Central memory CD8-positive, alpha-beta T cell (primary cell): ENCODE data around the gene ATP8B4.
"Not testable (repeated sequence)": the region's sequence is repeated elsewhere in the genome, so short reads cannot be mapped to it uniquely, and the experiment has no call there.

Source experiments
- ATAC-seq: fragments of 150-1000 bp; cut with Tn5 transposase; replicated peaks from 2 replicates; pipeline ENCODE4 v1.10.0; 2022; ENCODE audit warnings: mild to moderate bottlenecking, moderate FRiP score, moderate number of reproducible peaks; ENCODE audit not compliant: poor library complexity, severe bottlenecking; ENCODE audit errors: extremely low read depth
- DNase-seq, 2 donors: peaks; one replicate each; pipeline ENCODE4 v3.0.0; 2021; ENCODE audit warnings: low spot score in 2 of 2
- H3K27ac Mint-ChIP-seq: one replicate; pipeline ENCODE4 v1.8.0; 2022; ENCODE audit warnings: low read depth, mild to moderate bottlenecking, moderate library complexity, mixed read lengths
- H3K27me3 Mint-ChIP-seq: one replicate; pipeline ENCODE4 v1.8.0; 2022; ENCODE audit warnings: mixed read lengths
- H3K36me3 Mint-ChIP-seq: one replicate; pipeline ENCODE4 v1.8.0; 2022; ENCODE audit warnings: mild to moderate bottlenecking, moderate library complexity, mixed read lengths; ENCODE audit not compliant: insufficient read depth
- H3K4me1 Mint-ChIP-seq: one replicate; pipeline ENCODE4 v1.8.0; 2022; ENCODE audit warnings: mixed read lengths
- H3K4me3 Mint-ChIP-seq: one replicate; pipeline ENCODE4 v1.8.0; 2022; ENCODE audit warnings: mild to moderate bottlenecking, moderate library complexity, mixed read lengths
- H3K9me3 Mint-ChIP-seq: one replicate; pipeline ENCODE4 v1.8.0; 2022; ENCODE audit warnings: mixed read lengths

Gene ATP8B4

DNA sequence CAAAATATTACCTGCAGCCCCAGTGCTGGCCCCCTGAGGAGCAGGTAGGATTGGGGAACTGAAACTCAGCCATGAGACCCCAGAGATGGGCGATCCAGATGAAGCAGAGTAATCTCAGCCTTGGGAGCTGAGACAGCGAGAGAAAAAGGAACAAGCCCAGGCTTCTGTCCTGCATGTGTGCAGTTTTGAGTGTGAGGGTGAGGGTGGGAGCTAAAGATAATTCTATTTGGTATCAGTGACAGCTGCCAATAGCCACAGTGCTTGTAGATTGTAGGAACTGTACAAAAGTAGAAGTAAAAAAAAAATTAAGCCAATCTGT is 5.9 kb downstream of the ATP8B4 start:
- Mint-ChIP-seq H3K27me3 (no peaks in the 10 kb centered on the region), H3K4me1 (peaks cover 15% of the 10 kb centered on the region), H3K4me3 (no peak overlapping the region), H3K9me3 (no peaks in the 10 kb centered on the region), H3K36me3 (no peaks in the 10 kb centered on the region), H3K27ac (no peak overlapping the region)
- DNase-seq (no peak), ATAC-seq (no peak)

DNA sequence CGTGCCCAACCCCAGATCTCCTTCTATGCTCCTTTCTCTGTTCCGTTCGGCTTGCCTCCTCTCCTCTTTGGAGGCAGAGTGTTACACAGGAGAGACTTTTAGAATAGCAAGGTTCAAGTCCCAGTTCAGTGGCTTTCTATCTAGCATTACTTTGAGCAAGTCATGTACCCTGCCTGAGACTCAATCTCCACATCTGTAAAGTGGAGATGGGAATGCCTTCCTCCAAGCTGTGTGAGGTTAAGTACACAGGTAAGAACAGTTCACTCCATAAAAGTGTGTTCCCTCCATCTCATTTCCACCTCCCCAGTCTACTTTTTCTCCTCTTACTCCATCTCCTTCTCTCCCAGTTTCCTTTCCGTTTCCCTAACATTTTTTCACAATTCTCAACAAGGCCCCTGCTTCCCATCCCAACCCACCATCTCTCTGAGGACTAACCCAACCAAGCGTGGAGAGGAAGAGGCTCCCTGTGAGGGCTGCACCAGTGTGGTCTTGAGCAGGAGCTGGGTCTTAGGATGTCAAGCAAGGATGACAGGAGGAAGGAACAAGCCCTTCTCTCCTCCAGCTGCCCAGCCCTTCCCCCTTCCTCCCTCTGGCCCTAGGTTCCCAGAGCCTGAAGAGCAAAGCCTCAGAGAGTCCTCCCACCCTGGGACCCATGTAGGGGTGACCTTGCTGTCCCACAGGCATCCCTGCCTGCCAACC is 6.4 kb downstream of the ATP8B4 start:
- DNase-seq: no peak
- no peaks in the 10 kb centered on the region for H3K36me3 Mint-ChIP-seq
- no peak overlapping the region for H3K4me3 Mint-ChIP-seq
- ATAC-seq: no peak
- H3K9me3 Mint-ChIP-seq: no peaks in the 10 kb centered on the region
- H3K27me3 Mint-ChIP-seq: no peaks in the 10 kb centered on the region
- H3K4me1 Mint-ChIP-seq: peaks cover 20% of the 10 kb centered on the region
- H3K27ac Mint-ChIP-seq: no peak overlapping the region

- Mint-ChIP-seq H3K27me3 (no peaks in the 10 kb centered on the region), H3K9me3 (no peaks in the 10 kb centered on the region), H3K27ac (no peak overlapping the region), H3K4me1 (peaks cover 26% of the 10 kb centered on the region), H3K4me3 (no peak overlapping the region), H3K36me3 (no peaks in the 10 kb centered on the region)
- ATAC-seq: no peak
- DNase-seq: no peak
Observed at GRCh38 chr15:50110285-50110684, 8.7 kb downstream of the ATP8B4 start.

DNA sequence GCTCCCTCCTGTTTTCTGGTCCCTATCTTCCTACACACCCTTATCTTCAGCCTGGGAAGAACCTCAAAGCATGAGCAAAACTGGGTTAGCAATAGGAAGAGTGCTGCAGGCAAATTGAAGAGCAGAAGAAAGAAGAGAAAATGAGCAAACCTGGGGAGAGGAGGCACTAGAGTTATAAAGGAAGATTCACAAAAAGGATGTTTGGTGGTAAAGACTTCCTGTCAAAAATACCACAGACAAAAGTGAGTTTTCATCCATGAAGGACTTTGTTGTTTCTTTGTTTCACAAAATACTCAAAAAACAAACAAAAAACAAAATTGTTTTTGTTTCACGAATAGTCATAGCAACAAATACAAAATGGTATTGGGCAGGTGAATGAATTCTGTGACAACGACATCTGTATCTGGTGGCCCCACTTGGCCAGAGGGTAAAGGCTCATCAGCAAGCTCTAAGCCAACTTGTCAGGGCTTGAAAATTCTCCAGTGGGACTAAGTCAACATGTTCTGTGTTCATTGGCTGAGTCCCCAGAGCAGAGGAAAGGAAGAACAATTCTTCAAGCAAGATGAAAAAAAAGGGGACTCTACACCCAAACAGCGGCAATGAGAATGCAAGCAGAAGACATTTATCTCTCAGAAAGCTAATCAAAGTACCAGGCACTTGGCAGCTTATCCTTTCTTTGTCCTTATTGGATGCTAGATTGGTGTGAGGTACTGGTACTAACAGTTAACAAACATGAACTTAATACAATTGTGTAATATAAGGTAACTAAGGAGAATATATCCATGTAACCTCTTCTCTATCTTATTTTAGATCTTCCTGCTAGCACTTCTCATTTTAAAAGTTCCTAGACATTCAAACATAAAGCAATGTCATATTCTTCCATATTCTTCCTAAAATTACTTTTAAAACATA is 9.7 kb downstream of the ATP8B4 start:
- peaks cover 26% of the 10 kb centered on the region for H3K4me1 Mint-ChIP-seq

GRCh38 chr15:50108461-50108860 is 10.6 kb downstream of the ATP8B4 start:
- peak overlapping the region; percentile 1 for H3K4me3 Mint-ChIP-seq
- DNase-seq (no peak), ATAC-seq (no peak)
- peak overlapping the region; percentile 20 for H3K27ac Mint-ChIP-seq
- no peaks in the 10 kb centered on the region for H3K27me3 Mint-ChIP-seq
- peaks cover 26% of the 10 kb centered on the region for H3K4me1 Mint-ChIP-seq
- no peaks in the 10 kb centered on the region for H3K9me3 Mint-ChIP-seq
- no peaks in the 10 kb centered on the region for H3K36me3 Mint-ChIP-seq

More for the DNA sequence above, 9.7 kb downstream of the ATP8B4 start:
- DNase-seq (no peak), ATAC-seq (no peak)
- H3K9me3 Mint-ChIP-seq: no peaks in the 10 kb centered on the region
- no peaks in the 10 kb centered on the region for H3K27me3 Mint-ChIP-seq
- no peaks in the 10 kb centered on the region for H3K36me3 Mint-ChIP-seq
- H3K27ac Mint-ChIP-seq: peak overlapping the region; percentile 20
- peak overlapping the region; percentile 14 for H3K4me3 Mint-ChIP-seq

GRCh38 chr15:50107591-50108408 is 11.2 kb downstream of the ATP8B4 start:
- H3K4me1 Mint-ChIP-seq: peaks cover 26% of the 10 kb centered on the region
- peak overlapping the region; percentile 33 for H3K27ac Mint-ChIP-seq
- DNase-seq (no peak), ATAC-seq (peak; percentile 59)
- H3K4me3 Mint-ChIP-seq: peak overlapping the region; percentile 1
- no peaks in the 10 kb centered on the region for H3K27me3 Mint-ChIP-seq
- no peaks in the 10 kb centered on the region for H3K36me3 Mint-ChIP-seq
- H3K9me3 Mint-ChIP-seq: no peaks in the 10 kb centered on the region

- no peaks in the 10 kb centered on the region for H3K9me3 Mint-ChIP-seq
- no peaks in the 10 kb centered on the region for H3K36me3 Mint-ChIP-seq
- DNase-seq: no peak
- H3K27ac Mint-ChIP-seq: peak overlapping the region; percentile 33
- H3K27me3 Mint-ChIP-seq: no peaks in the 10 kb centered on the region
- H3K4me3 Mint-ChIP-seq: no peak overlapping the region
- peaks cover 26% of the 10 kb centered on the region for H3K4me1 Mint-ChIP-seq
- ATAC-seq: peak; percentile 36
Observed at GRCh38 chr15:50107157-50107556, 11.9 kb downstream of the ATP8B4 start.

DNA sequence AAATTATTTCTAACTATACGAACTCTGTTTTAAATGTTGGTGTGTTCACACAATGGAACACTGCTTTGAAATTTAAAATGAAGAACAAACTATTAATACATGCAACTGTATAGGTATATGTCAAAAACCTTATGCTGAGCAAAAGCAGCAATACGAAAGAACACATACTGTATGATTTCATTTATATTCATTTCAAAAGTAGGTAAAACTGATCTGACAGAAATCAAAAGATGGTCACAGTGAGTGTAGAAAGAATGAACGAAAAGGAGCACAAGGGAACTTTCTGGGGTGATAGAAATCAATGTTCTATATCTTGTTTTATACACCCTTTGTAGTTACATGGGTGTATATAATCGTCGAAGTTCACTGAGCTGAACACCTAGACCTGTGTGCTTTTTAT is 12.6 kb downstream of the ATP8B4 start:
- ATAC-seq: no peak
- no peaks in the 10 kb centered on the region for H3K36me3 Mint-ChIP-seq
- no peak for DNase-seq
- no peaks in the 10 kb centered on the region for H3K27me3 Mint-ChIP-seq
- H3K27ac Mint-ChIP-seq: no peak overlapping the region
- no peak overlapping the region for H3K4me3 Mint-ChIP-seq
- H3K9me3 Mint-ChIP-seq: no peaks in the 10 kb centered on the region
- H3K4me1 Mint-ChIP-seq: peaks cover 26% of the 10 kb centered on the region

GRCh38 chr15:50100486-50100885 is 18.5 kb downstream of the ATP8B4 start:
- no peaks in the 10 kb centered on the region for H3K4me1 Mint-ChIP-seq
- H3K36me3 Mint-ChIP-seq: no peaks in the 10 kb centered on the region
- H3K27ac Mint-ChIP-seq: no peak overlapping the region
- H3K4me3 Mint-ChIP-seq: no peak overlapping the region
- H3K9me3 Mint-ChIP-seq: no peaks in the 10 kb centered on the region
- no peaks in the 10 kb centered on the region for H3K27me3 Mint-ChIP-seq
- no peak for ATAC-seq
- DNase-seq: no peak

GRCh38 chr15:50098545-50098944 is 20.5 kb downstream of the ATP8B4 start:
- no peaks in the 10 kb centered on the region for H3K27me3 Mint-ChIP-seq
- no peaks in the 10 kb centered on the region for H3K4me1 Mint-ChIP-seq
- ATAC-seq: no peak
- no peaks in the 10 kb centered on the region for H3K9me3 Mint-ChIP-seq
- no peak overlapping the region for H3K4me3 Mint-ChIP-seq
- no peak for DNase-seq
- H3K27ac Mint-ChIP-seq: no peak overlapping the region
- H3K36me3 Mint-ChIP-seq: no peaks in the 10 kb centered on the region

- no peaks in the 10 kb centered on the region for H3K27me3 Mint-ChIP-seq
- no peak overlapping the region for H3K27ac Mint-ChIP-seq
- H3K9me3 Mint-ChIP-seq: no peaks in the 10 kb centered on the region
- no peaks in the 10 kb centered on the region for H3K4me1 Mint-ChIP-seq
- no peaks in the 10 kb centered on the region for H3K36me3 Mint-ChIP-seq
- no peak for ATAC-seq
- H3K4me3 Mint-ChIP-seq: no peak overlapping the region
- no peak for DNase-seq
Observed at GRCh38 chr15:50095938-50096821, 22.9 kb downstream of the ATP8B4 start.

- H3K4me3 Mint-ChIP-seq, H3K36me3 Mint-ChIP-seq, H3K27me3 Mint-ChIP-seq, H3K27ac Mint-ChIP-seq, DNase-seq, H3K4me1 Mint-ChIP-seq, ATAC-seq, H3K9me3 Mint-ChIP-seq: not testable (repeated sequence)
Observed at GRCh38 chr15:50089386-50089785, 29.6 kb downstream of the ATP8B4 start.
